ENCODE results near the gene SPAG9.
"Not testable (repeated sequence)": the region's sequence is repeated elsewhere in the genome, so short reads cannot be mapped to it uniquely, and the experiment has no call there.

SPAG9 gene

GRCh38 chr17:51103451-51103850 is 17.2 kb downstream of the SPAG9 start:
- no peaks in the 10 kb centered on the region for H3K9me3 ChIP-seq (ENCODE audit: low read length)
- H3K4me3 ChIP-seq (ENCODE audit: low read depth in 1 of 2, low read length in 2 of 2): no peak overlapping the region
- H3K36me3 ChIP-seq (ENCODE audit: insufficient read depth, low read length): no peaks in the 10 kb centered on the region
- no peak overlapping the region for H3K27ac ChIP-seq (ENCODE audit: low read depth, low read length)
- no peaks in the 10 kb centered on the region for H3K27me3 ChIP-seq (ENCODE audit: control insufficient read depth in 1 of 2, insufficient read depth in 2 of 2, low read length in 2 of 2)
- peaks cover 13% of the 10 kb centered on the region for H3K4me1 ChIP-seq (ENCODE audit: insufficient read depth, low read length)
- H3K9ac ChIP-seq (ENCODE audit: low read length): no peak overlapping the region

- Histone ChIP-seq H3K4me1 (ENCODE audit: insufficient read depth, low read length) (peaks cover 13% of the 10 kb centered on the region), H3K9ac (ENCODE audit: low read length) (no peak overlapping the region), H3K9me3 (ENCODE audit: low read length) (no peaks in the 10 kb centered on the region), H3K4me3 (ENCODE audit: low read depth in 1 of 2, low read length in 2 of 2) (no peak overlapping the region), H3K36me3 (ENCODE audit: insufficient read depth, low read length) (no peaks in the 10 kb centered on the region), H3K27ac (ENCODE audit: low read depth, low read length) (no peak overlapping the region), H3K27me3 (ENCODE audit: control insufficient read depth in 1 of 2, insufficient read depth in 2 of 2, low read length in 2 of 2) (no peaks in the 10 kb centered on the region)
Measured at GRCh38 chr17:51103050-51103449, 17.6 kb downstream of the SPAG9 start.

- Histone ChIP-seq H3K27ac (ENCODE audit: low read depth, low read length) (no peak overlapping the region), H3K36me3 (ENCODE audit: insufficient read depth, low read length) (no peaks in the 10 kb centered on the region), H3K4me1 (ENCODE audit: insufficient read depth, low read length) (peaks cover 11% of the 10 kb centered on the region), H3K4me3 (ENCODE audit: low read depth in 1 of 2, low read length in 2 of 2) (no peak overlapping the region), H3K9me3 (ENCODE audit: low read length) (no peaks in the 10 kb centered on the region), H3K9ac (ENCODE audit: low read length) (no peak overlapping the region), H3K27me3 (ENCODE audit: control insufficient read depth in 1 of 2, insufficient read depth in 2 of 2, low read length in 2 of 2) (no peaks in the 10 kb centered on the region)
Measured at GRCh38 chr17:51097708-51098446, 22.8 kb downstream of the SPAG9 start.

- peaks cover 16% of the 10 kb centered on the region for H3K4me1 ChIP-seq (ENCODE audit: insufficient read depth, low read length)
- no peak overlapping the region for H3K27ac ChIP-seq (ENCODE audit: low read depth, low read length)
- H3K9me3 ChIP-seq (ENCODE audit: low read length): no peaks in the 10 kb centered on the region
- H3K4me3 ChIP-seq (ENCODE audit: low read depth in 1 of 2, low read length in 2 of 2): no peak overlapping the region
- no peaks in the 10 kb centered on the region for H3K36me3 ChIP-seq (ENCODE audit: insufficient read depth, low read length)
- no peaks in the 10 kb centered on the region for H3K27me3 ChIP-seq (ENCODE audit: control insufficient read depth in 1 of 2, insufficient read depth in 2 of 2, low read length in 2 of 2)
- no peak overlapping the region for H3K9ac ChIP-seq (ENCODE audit: low read length)
Measured at GRCh38 chr17:51091635-51092034, 29.0 kb downstream of the SPAG9 start.

- H3K27ac ChIP-seq (ENCODE audit: low read depth, low read length); H3K27me3 ChIP-seq (ENCODE audit: control insufficient read depth in 1 of 2, insufficient read depth in 2 of 2, low read length in 2 of 2): not testable (repeated sequence)
- H3K4me1 ChIP-seq (ENCODE audit: insufficient read depth, low read length): peaks cover 13% of the 10 kb centered on the region
Measured at GRCh38 chr17:51088868-51089267, 31.8 kb downstream of the SPAG9 start.

GRCh38 chr17:51088287-51088686 is 32.4 kb downstream of the SPAG9 start:
- Histone ChIP-seq H3K4me3 (ENCODE audit: low read depth in 1 of 2, low read length in 2 of 2) (no peak overlapping the region), H3K27ac (ENCODE audit: low read depth, low read length) (no peak overlapping the region)

More at GRCh38 chr17:51088868-51089267, 31.8 kb downstream of the SPAG9 start:
- not testable (repeated sequence) for H3K4me3 ChIP-seq (ENCODE audit: low read depth in 1 of 2, low read length in 2 of 2); H3K9ac ChIP-seq (ENCODE audit: low read length); H3K36me3 ChIP-seq (ENCODE audit: insufficient read depth, low read length); H3K9me3 ChIP-seq (ENCODE audit: low read length)

GRCh38 chr17:51087072-51087757 is 33.5 kb downstream of the SPAG9 start:
- H3K4me3 ChIP-seq (ENCODE audit: low read depth in 1 of 2, low read length in 2 of 2): no peak overlapping the region
- H3K9me3 ChIP-seq (ENCODE audit: low read length): no peaks in the 10 kb centered on the region
- H3K9ac ChIP-seq (ENCODE audit: low read length): no peak overlapping the region
- no peaks in the 10 kb centered on the region for H3K27me3 ChIP-seq (ENCODE audit: control insufficient read depth in 1 of 2, insufficient read depth in 2 of 2, low read length in 2 of 2)
- H3K4me1 ChIP-seq (ENCODE audit: insufficient read depth, low read length): peaks cover 9% of the 10 kb centered on the region
- H3K36me3 ChIP-seq (ENCODE audit: insufficient read depth, low read length): no peaks in the 10 kb centered on the region
- no peak overlapping the region for H3K27ac ChIP-seq (ENCODE audit: low read depth, low read length)

More at GRCh38 chr17:51088287-51088686, 32.4 kb downstream of the SPAG9 start:
- Histone ChIP-seq H3K9me3 (ENCODE audit: low read length) (no peaks in the 10 kb centered on the region), H3K36me3 (ENCODE audit: insufficient read depth, low read length) (no peaks in the 10 kb centered on the region), H3K4me1 (ENCODE audit: insufficient read depth, low read length) (peaks cover 9% of the 10 kb centered on the region), H3K9ac (ENCODE audit: low read length) (no peak overlapping the region), H3K27me3 (ENCODE audit: control insufficient read depth in 1 of 2, insufficient read depth in 2 of 2, low read length in 2 of 2) (no peaks in the 10 kb centered on the region)

- Histone ChIP-seq H3K9me3 (ENCODE audit: low read length) (no peaks in the 10 kb centered on the region), H3K9ac (ENCODE audit: low read length) (no peak overlapping the region), H3K4me3 (ENCODE audit: low read depth in 1 of 2, low read length in 2 of 2) (no peak overlapping the region), H3K36me3 (ENCODE audit: insufficient read depth, low read length) (no peaks in the 10 kb centered on the region), H3K27me3 (ENCODE audit: control insufficient read depth in 1 of 2, insufficient read depth in 2 of 2, low read length in 2 of 2) (no peaks in the 10 kb centered on the region), H3K27ac (ENCODE audit: low read depth, low read length) (no peak overlapping the region), H3K4me1 (ENCODE audit: insufficient read depth, low read length) (peaks cover 5% of the 10 kb centered on the region)
Measured at GRCh38 chr17:51085150-51085805, 35.4 kb downstream of the SPAG9 start.

- no peak overlapping the region for H3K4me3 ChIP-seq (ENCODE audit: low read depth in 1 of 2, low read length in 2 of 2)
- H3K4me1 ChIP-seq (ENCODE audit: insufficient read depth, low read length): peaks cover 5% of the 10 kb centered on the region
- H3K9me3 ChIP-seq (ENCODE audit: low read length): no peaks in the 10 kb centered on the region
Measured at GRCh38 chr17:51083981-51084380, 36.7 kb downstream of the SPAG9 start.

GRCh38 chr17:51083364-51083763 is 37.3 kb downstream of the SPAG9 start:
- not testable (repeated sequence) for H3K9me3 ChIP-seq (ENCODE audit: low read length)

More at GRCh38 chr17:51083981-51084380, 36.7 kb downstream of the SPAG9 start:
- no peaks in the 10 kb centered on the region for H3K27me3 ChIP-seq (ENCODE audit: control insufficient read depth in 1 of 2, insufficient read depth in 2 of 2, low read length in 2 of 2)
- H3K9ac ChIP-seq (ENCODE audit: low read length): no peak overlapping the region
- H3K36me3 ChIP-seq (ENCODE audit: insufficient read depth, low read length): peaks cover 2% of the 10 kb centered on the region
- no peak overlapping the region for H3K27ac ChIP-seq (ENCODE audit: low read depth, low read length)

GRCh38 chr17:51079049-51079448 is 41.6 kb downstream of the SPAG9 start:
- Histone ChIP-seq H3K36me3 (ENCODE audit: insufficient read depth, low read length) (peaks cover 11% of the 10 kb centered on the region), H3K9me3 (ENCODE audit: low read length) (no peaks in the 10 kb centered on the region), H3K4me3 (ENCODE audit: low read depth in 1 of 2, low read length in 2 of 2) (no peak overlapping the region), H3K27ac (ENCODE audit: low read depth, low read length) (no peak overlapping the region), H3K9ac (ENCODE audit: low read length) (no peak overlapping the region), H3K4me1 (ENCODE audit: insufficient read depth, low read length) (no peaks in the 10 kb centered on the region), H3K27me3 (ENCODE audit: control insufficient read depth in 1 of 2, insufficient read depth in 2 of 2, low read length in 2 of 2) (no peaks in the 10 kb centered on the region)

More at GRCh38 chr17:51083364-51083763, 37.3 kb downstream of the SPAG9 start:
- H3K9ac ChIP-seq (ENCODE audit: low read length); H3K4me1 ChIP-seq (ENCODE audit: insufficient read depth, low read length); H3K4me3 ChIP-seq (ENCODE audit: low read depth in 1 of 2, low read length in 2 of 2); H3K27me3 ChIP-seq (ENCODE audit: control insufficient read depth in 1 of 2, insufficient read depth in 2 of 2, low read length in 2 of 2); H3K36me3 ChIP-seq (ENCODE audit: insufficient read depth, low read length); H3K27ac ChIP-seq (ENCODE audit: low read depth, low read length): not testable (repeated sequence)
